ENCODE measurements around the gene DEPP1. TPM values are rescaled to one million over a fixed set of nuclear protein-coding genes. Genes with fewer than 3 reads are reported as not detected.

Gene DEPP1
- total and polyA plus RNA-seq, 2 of the 4 experiments (the other 2 are of a cell fraction): 13.6 to 30.0 TPM

- intact Hi-C loops (cut with micrococcal nuclease): loop anchor here (1.0 kb wide), 1 partner anchor 43 kb away; no protein-coding TSS in a partner anchor
- BruUV-seq (replicated peaks): no TSS peak
- POLR2A ChIA-PET (ENCODE audit: unreplicated experiment): no interaction called here
- Histone ChIP-seq H3K9me3 (ENCODE audit: control insufficient read depth, insufficient read depth, low read length) (no peaks in the 10 kb centered on the region), H2BK20ac (ENCODE audit: low read depth, low read length) (peak overlapping the region; percentile 78), H3K4ac (ENCODE audit: low read depth, low read length) (peak overlapping the region; percentile 97), H2AK9ac (replicated peaks; ENCODE audit: low read depth, low read length, poor library complexity) (peak overlapping the region; percentile 98), H3K14ac (replicated peaks; ENCODE audit: low read depth, low read length) (peak overlapping the region; percentile 90), H3K27me3 (ENCODE audit: control insufficient read depth, insufficient read depth, low read length) (no peaks in the 10 kb centered on the region), H2AFZ (replicated peaks; ENCODE audit: low read length, poor library complexity) (peak overlapping the region; percentile 98), H3K56ac (ENCODE audit: extremely low read depth, insufficient read depth, low read length) (peak overlapping the region; percentile 90), H3K27ac (ENCODE audit: insufficient read depth, low read length) (peak overlapping the region; percentile 78), H3K4me2 (ENCODE audit: low read depth, low read length) (peak overlapping the region; percentile 85), H3K79me1 (ENCODE audit: low read depth in 1 of 2, low read length in 2 of 2) (peaks cover 3 to 56% of the 10 kb centered on the region in 2 experiments; a peak in 3 of 4 replicates), H3K4me3 (ENCODE audit: insufficient read depth, low read depth, low read length) (peak overlapping the region; percentile 22), H3K9ac (ENCODE audit: low read depth, low read length) (peak overlapping the region; percentile 64), H3K9me1 (ENCODE audit: insufficient read depth, low read length) (peaks cover 19% of the 10 kb centered on the region), H4K5ac (ENCODE audit: low read depth, low read length) (peak overlapping the region; percentile 91), H2BK15ac (ENCODE audit: low read depth, low read length) (peak overlapping the region; percentile 78; the same call in 2 of the 3 replicates), H3K4me1 (ENCODE audit: control insufficient read depth, insufficient read depth, low read length) (peaks cover 41% of the 10 kb centered on the region), H4K91ac (ENCODE audit: insufficient read depth, low read depth, low read length) (peak overlapping the region; percentile 96), H2AK5ac (ENCODE audit: low read depth, low read length) (peak overlapping the region; percentile 88), H2BK120ac (ENCODE audit: low read depth, low read length) (peak overlapping the region; percentile 92), H3K23ac (ENCODE audit: low read depth, low read length) (peak overlapping the region; percentile 81), H3K36me3 (ENCODE audit: control insufficient read depth, insufficient read depth, low read length) (peaks cover 25% of the 10 kb centered on the region; the same call in 1 of the 2 replicates), H2BK5ac (ENCODE audit: low read depth, low read length, poor library complexity, severe bottlenecking) (peak overlapping the region; percentile 85), H3K18ac (ENCODE audit: low read depth, low read length) (peak overlapping the region; percentile 82), H4K20me1 (ENCODE audit: insufficient read depth, low read length) (no peaks in the 10 kb centered on the region; the same call in 1 of the 2 replicates), H4K8ac (ENCODE audit: low read depth in 2 of 2, low read length in 2 of 2) (peak overlapping the region; percentile 94 to 99)
- DNase-seq (no peak), ATAC-seq (ENCODE audit: low read depth) (peak; percentile 89)
- in situ Hi-C loops (cut with MboI; ENCODE audit: low sequenced_read_pairs): loop anchor here (25.0 kb wide), 4 partner anchors 1037 to 1838 kb away; partner anchors contain the start of genes CSGALNACT2 and HNRNPF
- CTCF ChIA-PET: interaction anchor here (1.0 to 1.1 kb wide), 2 partner anchors 41 to 42 kb away, joined by 3 read pairs; no protein-coding TSS in a partner anchor
- 11% methylated on average over 13 of the region's 46 CpGs; no CpG with 5 or more reads in 1 of the 2 experiments for WGBS, 2 experiments (ENCODE audit: extremely low coverage in 2 of 2, insufficient read length in 1 of 2)
- dilution Hi-C loops (cut with HindIII; ENCODE audit: low sequenced_read_pairs, unreplicated experiment): no loop called here
- TF ChIP-seq NFE2L2 (IDR thresholded peaks at IDR 0.05; ENCODE audit: low read depth, low read length) (no peak), MAFK (IDR thresholded peaks at IDR 0.05; ENCODE audit: low read depth, low read length) (no peak), RCOR1 (IDR thresholded peaks at IDR 0.05; ENCODE audit: insufficient replicate concordance, low read length) (no peak), POLR2A (IDR thresholded peaks at IDR 0.05; ENCODE audit: low read depth, low read length) (peak; percentile 24; the same call in 1 of the 2 replicates), RAD21 (IDR thresholded peaks at IDR 0.05; ENCODE audit: low read length) (peak; percentile 71), CEBPB (IDR thresholded peaks at IDR 0.05; ENCODE audit: low read depth, low read length) (no peak), RFX5 (IDR thresholded peaks at IDR 0.05; ENCODE audit: low read depth, low read length) (no peak), FOS (IDR thresholded peaks at IDR 0.05; ENCODE audit: low read depth, low read length) (no peak), BHLHE40 (IDR thresholded peaks at IDR 0.05; ENCODE audit: low read depth, low read length) (no peak), CHD1 (IDR thresholded peaks at IDR 0.05; ENCODE audit: low read depth, low read length) (no peak), MAZ (IDR thresholded peaks at IDR 0.05; ENCODE audit: borderline replicate concordance, low read depth, low read length) (peak; percentile 94), SMC3 (IDR thresholded peaks at IDR 0.05; ENCODE audit: low read depth, low read length) (peak; percentile 82), MXI1 (IDR thresholded peaks at IDR 0.05; ENCODE audit: borderline replicate concordance, low read depth, low read length) (no peak)
- TF ChIP-seq, protein P1, sequence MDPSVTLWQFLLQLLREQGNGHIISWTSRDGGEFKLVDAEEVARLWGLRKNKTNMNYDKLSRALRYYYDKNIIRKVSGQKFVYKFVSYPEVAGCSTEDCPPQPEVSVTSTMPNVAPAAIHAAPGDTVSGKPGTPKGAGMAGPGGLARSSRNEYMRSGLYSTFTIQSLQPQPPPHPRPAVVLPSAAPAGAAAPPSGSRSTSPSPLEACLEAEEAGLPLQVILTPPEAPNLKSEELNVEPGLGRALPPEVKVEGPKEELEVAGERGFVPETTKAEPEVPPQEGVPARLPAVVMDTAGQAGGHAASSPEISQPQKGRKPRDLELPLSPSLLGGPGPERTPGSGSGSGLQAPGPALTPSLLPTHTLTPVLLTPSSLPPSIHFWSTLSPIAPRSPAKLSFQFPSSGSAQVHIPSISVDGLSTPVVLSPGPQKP (IDR thresholded peaks at IDR 0.05; ENCODE audit: borderline replicate concordance, low read depth, low read length): no peak
- TF ChIP-seq, protein P2, sequence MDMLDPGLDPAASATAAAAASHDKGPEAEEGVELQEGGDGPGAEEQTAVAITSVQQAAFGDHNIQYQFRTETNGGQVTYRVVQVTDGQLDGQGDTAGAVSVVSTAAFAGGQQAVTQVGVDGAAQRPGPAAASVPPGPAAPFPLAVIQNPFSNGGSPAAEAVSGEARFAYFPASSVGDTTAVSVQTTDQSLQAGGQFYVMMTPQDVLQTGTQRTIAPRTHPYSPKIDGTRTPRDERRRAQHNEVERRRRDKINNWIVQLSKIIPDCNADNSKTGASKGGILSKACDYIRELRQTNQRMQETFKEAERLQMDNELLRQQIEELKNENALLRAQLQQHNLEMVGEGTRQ (IDR thresholded peaks at IDR 0.05; ENCODE audit: low read depth, low read length): no peak
Observed at GRCh38 chr10:44974628-44975430, 3.8 kb downstream of the DEPP1 start.

All from IMR-90 (cell line).